ENCODE results near the gene GCKR. TPM values are rescaled to one million over a fixed set of nuclear protein-coding genes. Genes with fewer than 3 reads are reported as not detected.

GCKR gene
- total and polyA plus RNA-seq, 2 donors (not counting 3 experiments of a cell fraction or from before 2014, with no cell fraction given): 0.27 to 0.52 TPM

DNA sequence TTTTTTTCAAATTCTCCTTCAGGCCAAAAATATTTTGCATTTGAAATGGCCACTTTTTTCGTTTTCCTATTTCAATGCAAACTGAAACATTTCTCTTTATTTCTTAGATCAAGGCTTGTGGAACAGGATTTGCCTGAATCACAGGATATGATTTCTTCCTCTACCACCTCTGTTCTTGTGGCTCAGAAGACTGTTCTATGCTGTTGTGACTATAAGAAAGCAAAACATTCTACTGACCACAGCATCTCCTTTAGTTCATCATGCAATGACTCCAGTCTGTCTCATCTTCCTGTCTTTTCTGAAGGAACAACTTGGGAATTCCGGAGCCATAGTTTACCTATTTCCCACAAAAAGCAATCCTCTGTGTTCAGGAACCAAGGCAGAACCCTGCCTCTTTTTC lies 70.0 kb downstream of the GCKR start:
- BruUV-seq (replicated peaks): no TSS peak
- H3K27ac ChIP-seq (ENCODE audit: insufficient read depth, low read depth, low read length): peak overlapping the region; percentile 81
- FAIRE-seq (peak; percentile 93), DNase-seq (ENCODE audit: low read depth, low spot score) (peak; percentile 82)
- H3K27me3 ChIP-seq (ENCODE audit: control insufficient read depth in 2 of 2, insufficient read depth in 2 of 2, low read length in 2 of 2): no peaks in the 10 kb centered on the region
- no peaks in the 10 kb centered on the region for H3K36me3 ChIP-seq (ENCODE audit: control insufficient read depth in 2 of 2, extremely low read depth in 1 of 2, insufficient read depth in 2 of 2, low read length in 2 of 2)
- H3K79me2 ChIP-seq (ENCODE audit: control insufficient read depth, insufficient read depth, low read length): no peaks in the 10 kb centered on the region
- peak overlapping the region; percentile 33 for H3K9ac ChIP-seq (replicated peaks; ENCODE audit: extremely low read depth, insufficient read depth, low read length)
- CTCF ChIA-PET: interaction anchor here (0.8 kb wide), 1 partner anchor 55 kb away, joined by 3 read pairs; no protein-coding TSS in a partner anchor
- TF ChIP-seq, protein P1, sequence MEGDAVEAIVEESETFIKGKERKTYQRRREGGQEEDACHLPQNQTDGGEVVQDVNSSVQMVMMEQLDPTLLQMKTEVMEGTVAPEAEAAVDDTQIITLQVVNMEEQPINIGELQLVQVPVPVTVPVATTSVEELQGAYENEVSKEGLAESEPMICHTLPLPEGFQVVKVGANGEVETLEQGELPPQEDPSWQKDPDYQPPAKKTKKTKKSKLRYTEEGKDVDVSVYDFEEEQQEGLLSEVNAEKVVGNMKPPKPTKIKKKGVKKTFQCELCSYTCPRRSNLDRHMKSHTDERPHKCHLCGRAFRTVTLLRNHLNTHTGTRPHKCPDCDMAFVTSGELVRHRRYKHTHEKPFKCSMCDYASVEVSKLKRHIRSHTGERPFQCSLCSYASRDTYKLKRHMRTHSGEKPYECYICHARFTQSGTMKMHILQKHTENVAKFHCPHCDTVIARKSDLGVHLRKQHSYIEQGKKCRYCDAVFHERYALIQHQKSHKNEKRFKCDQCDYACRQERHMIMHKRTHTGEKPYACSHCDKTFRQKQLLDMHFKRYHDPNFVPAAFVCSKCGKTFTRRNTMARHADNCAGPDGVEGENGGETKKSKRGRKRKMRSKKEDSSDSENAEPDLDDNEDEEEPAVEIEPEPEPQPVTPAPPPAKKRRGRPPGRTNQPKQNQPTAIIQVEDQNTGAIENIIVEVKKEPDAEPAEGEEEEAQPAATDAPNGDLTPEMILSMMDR (IDR thresholded peaks at IDR 0.05; ENCODE audit: extremely low read depth in 1 of 2, insufficient read depth in 1 of 2, low read depth in 1 of 2, low read length in 2 of 2): no peak
- peak; percentile 31 for TF ChIP-seq GATA2 (IDR thresholded peaks at IDR 0.05; ENCODE audit: insufficient read depth, insufficient read length, low read depth, low read length)
- TF ChIP-seq POLR2A (IDR thresholded peaks at IDR 0.05; ENCODE audit: low read depth, low read length): no peak
- no peak for TF ChIP-seq MAX (IDR thresholded peaks at IDR 0.05; ENCODE audit: insufficient read depth, insufficient read length)
- peak; percentile 76 for TF ChIP-seq JUN (IDR thresholded peaks at IDR 0.05; ENCODE audit: borderline replicate concordance, insufficient read depth, insufficient read length, low read depth)
- TF ChIP-seq MYC (IDR thresholded peaks at IDR 0.05; ENCODE audit: low read depth, low read length): no peak
- no peak for TF ChIP-seq EZH2 (IDR thresholded peaks at IDR 0.05; ENCODE audit: borderline replicate concordance, low read depth, low read length, severe bottlenecking)
- TF ChIP-seq FOS (IDR thresholded peaks at IDR 0.05; ENCODE audit: borderline replicate concordance, insufficient read depth, low read length): peak; percentile 98
- peak; percentile 73 for TF ChIP-seq POLR2AphosphoS5 (IDR thresholded peaks at IDR 0.05; ENCODE audit: insufficient read depth, low read depth, low read length)
- POLR2A ChIA-PET: no interaction called here
- H3K4me2 ChIP-seq (ENCODE audit: insufficient read depth, low read length): peak overlapping the region; percentile 69
- peaks cover 30% of the 10 kb centered on the region for H3K4me1 ChIP-seq (ENCODE audit: control insufficient read depth, extremely low read depth, insufficient read depth, low read length)
- peak overlapping the region in 1 of 3 experiments; percentile 1 for H3K4me3 ChIP-seq (replicated peaks in 1 of 3; ENCODE audit: insufficient read depth in 1 of 3, low read depth in 1 of 3, low read length in 3 of 3)
- H4K20me1 ChIP-seq (replicated peaks; ENCODE audit: control insufficient read depth, extremely low read depth, insufficient read depth, low read length): no peaks in the 10 kb centered on the region
- no peaks in the 10 kb centered on the region for H3K9me3 ChIP-seq (replicated peaks; ENCODE audit: control insufficient read depth, insufficient read depth, low read length)
- intact Hi-C loops (cut with micrococcal nuclease) (loop anchor here (1.0 to 2.0 kb wide), 2 partner anchors 17 to 72 kb away; partner anchors contain the start of genes FNDC4 and ZNF512), dilution Hi-C loops (cut with MboI; ENCODE audit: extremely low pct_ligation_motif_present, low sequenced_read_pairs) (no loop called here)
- no peaks in the 10 kb centered on the region for H3K9me1 ChIP-seq (replicated peaks; ENCODE audit: control insufficient read depth, extremely low read depth, insufficient read depth, low read length)
- H2AFZ ChIP-seq (ENCODE audit: low read depth, low read length): no peak overlapping the region
